Lower lobe of right lung (tissue), 2 donors: ENCODE measurements around the gene PLXNA3. TPM values are rescaled to one million over a fixed set of nuclear protein-coding genes. Genes with fewer than 3 reads are reported as not detected.
"Not testable (repeated sequence)": the region's sequence is repeated elsewhere in the genome, so short reads cannot be mapped to it uniquely, and the experiment has no call there.

Experiments
- ATAC-seq, 2 donors: fragments of 200-7000 bp; cut with Tn5 transposase; one replicate each; pipeline ENCODE4 v1.9.1; 2020 to 2022; ENCODE audit warnings: mild to moderate bottlenecking in 2 of 2, moderate library complexity in 2 of 2
- DNase-seq: peaks from one replicate; pipeline ENCODE4 v3.0.0-alpha.2; 2020
- H3K27ac ChIP-seq: fragments of 200-600 bp; one replicate; pipeline ENCODE4 v1.8.0; 2022
- H3K27me3 ChIP-seq: fragments of 200-600 bp; one replicate; pipeline ENCODE4 v1.8.0; 2022; ENCODE audit warnings: low read depth
- H3K36me3 ChIP-seq: fragments of 200-600 bp; one replicate; pipeline ENCODE4 v1.8.0; 2022; ENCODE audit warnings: mild to moderate bottlenecking
- H3K4me1 ChIP-seq: fragments of 200-600 bp; one replicate; pipeline ENCODE4 v1.8.0; 2022
- H3K4me3 ChIP-seq: fragments of 200-600 bp; one replicate; pipeline ENCODE4 v1.8.0; 2022; ENCODE audit warnings: mild to moderate bottlenecking
- H3K9me3 ChIP-seq: fragments of 200-600 bp; one replicate; pipeline ENCODE4 v1.8.0; 2022
- intact Hi-C: fragments of 100-400 bp; cut with DNase I; formaldehyde crosslinking; loops from one replicate; pipeline ENCODE4 v1.11.0; 2022
- total RNA-seq: library from RNA; stranded (reverse); fragmentation: NEBNext Ultra II Directional; extraction: Animal tissue kit (Norgen Biotek cat#: 25700); gene quantifications from one replicate; pipeline ENCODE4 v1.2.1, GENCODE V29; 2021
- TF ChIP-seq, protein P1 (sequence below): fragments of 200-600 bp; IDR thresholded peaks from one replicate; pipeline ENCODE4 v1.8.0; 2022; ENCODE audit warnings: antibody characterized with exemption, mild to moderate bottlenecking
- donor health status: DM: no; HTN: yes; CAD: no; lungs with severe emphysema.

Gene PLXNA3
- total RNA-seq, 1 donor from 2014 or later, result 49.0 TPM

DNA sequence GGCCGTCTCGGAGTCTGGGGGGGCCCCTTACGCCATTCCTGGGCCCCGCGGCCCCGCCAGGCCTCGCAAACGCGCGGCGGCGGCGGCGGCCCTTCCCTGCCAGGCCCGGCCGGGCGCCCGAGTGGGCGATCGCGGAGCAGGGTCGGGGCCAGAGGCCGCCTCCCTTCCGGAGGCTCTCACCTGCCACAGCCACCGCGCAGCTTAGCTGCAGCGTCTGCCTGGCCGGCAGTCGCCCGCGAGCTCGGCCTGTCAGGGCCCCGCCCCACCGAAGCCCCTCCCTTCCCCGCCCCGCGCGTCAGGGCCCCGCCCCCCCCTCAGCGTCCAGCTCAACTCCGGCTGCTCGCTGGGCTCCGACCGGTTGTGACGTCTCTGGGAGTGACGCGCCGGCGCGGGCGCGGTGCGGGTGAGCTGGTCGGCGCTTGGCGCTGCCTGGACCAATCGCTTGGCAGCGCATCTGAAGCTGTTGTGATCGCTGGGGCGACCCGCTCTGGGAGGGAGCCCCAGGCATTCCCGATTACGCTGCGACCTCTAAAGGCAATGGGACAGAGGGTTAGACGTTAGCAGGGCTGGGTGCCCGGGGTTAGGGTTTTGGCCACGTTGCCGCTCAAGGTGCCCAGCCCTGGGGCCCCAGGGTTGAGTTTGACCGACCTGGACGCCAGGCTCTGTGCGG, 32.5 kb downstream of the PLXNA3 start, which contains the start of gene SLC10A3:
Gene SLC10A3 (minus strand): TSS at position 216 of the 670 bp plus-strand sequence. CDS start 1,689 bp downstream, outside the sequence.
- H3K36me3 ChIP-seq, result no peaks in the 10 kb centered on the region
- ATAC-seq, result peak; percentile 92 to 96
- TF ChIP-seq, protein P1, sequence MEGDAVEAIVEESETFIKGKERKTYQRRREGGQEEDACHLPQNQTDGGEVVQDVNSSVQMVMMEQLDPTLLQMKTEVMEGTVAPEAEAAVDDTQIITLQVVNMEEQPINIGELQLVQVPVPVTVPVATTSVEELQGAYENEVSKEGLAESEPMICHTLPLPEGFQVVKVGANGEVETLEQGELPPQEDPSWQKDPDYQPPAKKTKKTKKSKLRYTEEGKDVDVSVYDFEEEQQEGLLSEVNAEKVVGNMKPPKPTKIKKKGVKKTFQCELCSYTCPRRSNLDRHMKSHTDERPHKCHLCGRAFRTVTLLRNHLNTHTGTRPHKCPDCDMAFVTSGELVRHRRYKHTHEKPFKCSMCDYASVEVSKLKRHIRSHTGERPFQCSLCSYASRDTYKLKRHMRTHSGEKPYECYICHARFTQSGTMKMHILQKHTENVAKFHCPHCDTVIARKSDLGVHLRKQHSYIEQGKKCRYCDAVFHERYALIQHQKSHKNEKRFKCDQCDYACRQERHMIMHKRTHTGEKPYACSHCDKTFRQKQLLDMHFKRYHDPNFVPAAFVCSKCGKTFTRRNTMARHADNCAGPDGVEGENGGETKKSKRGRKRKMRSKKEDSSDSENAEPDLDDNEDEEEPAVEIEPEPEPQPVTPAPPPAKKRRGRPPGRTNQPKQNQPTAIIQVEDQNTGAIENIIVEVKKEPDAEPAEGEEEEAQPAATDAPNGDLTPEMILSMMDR, result no peak
- peak; percentile 95 for DNase-seq
- H3K27me3 ChIP-seq, result no peaks in the 10 kb centered on the region
- H3K4me3 ChIP-seq, result peak within 1 kb of the TSS; percentile 63
- H3K9me3 ChIP-seq, result no peaks in the 10 kb centered on the region
- intact Hi-C loops, result no loop called here
- peaks cover 19% of the 10 kb centered on the region for H3K4me1 ChIP-seq
- H3K27ac ChIP-seq, result peak within 1 kb of the TSS; percentile 94

- Histone ChIP-seq H3K36me3 (no peaks in the 10 kb centered on the region), H3K4me1 (peaks cover under 1% of the 10 kb centered on the region), H3K9me3 (no peaks in the 10 kb centered on the region), H3K27ac (no peak overlapping the region), H3K27me3 (no peaks in the 10 kb centered on the region), H3K4me3 (no peak overlapping the region)
- TF ChIP-seq, protein P1, result no peak
- intact Hi-C loops, result no loop called here
- no peak for DNase-seq
- ATAC-seq, result no peak
These were observed 36.6 kb downstream of the PLXNA3 start for GRCh38 chrX:154494715-154495114.

DNA sequence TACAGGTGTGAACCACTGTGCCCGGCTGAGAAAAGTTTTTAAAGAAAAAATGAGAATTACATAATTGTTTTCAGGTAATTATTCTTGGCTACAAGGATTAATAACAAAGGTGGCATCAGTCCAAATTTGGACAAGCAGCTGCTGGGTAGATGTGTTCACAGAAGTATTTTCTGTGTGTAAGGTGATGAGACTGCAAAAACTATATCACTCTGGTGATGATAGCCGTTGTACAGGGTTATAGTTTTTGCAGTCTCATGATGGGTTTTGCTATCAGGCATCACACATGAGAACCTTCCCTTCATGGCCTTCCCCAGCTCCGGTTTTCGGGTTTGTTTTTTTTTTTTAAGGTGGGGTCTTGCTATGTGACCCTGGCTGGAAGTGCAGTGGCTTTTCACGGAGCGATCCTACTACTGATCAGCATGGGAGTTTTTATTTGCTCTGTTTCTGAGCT, 37.4 kb downstream of the PLXNA3 start:
- Histone ChIP-seq H3K4me1 (no peaks in the 10 kb centered on the region), H3K27me3 (no peaks in the 10 kb centered on the region), H3K9me3 (no peaks in the 10 kb centered on the region), H3K4me3 (no peak overlapping the region), H3K36me3 (no peaks in the 10 kb centered on the region), H3K27ac (no peak overlapping the region)
- DNase-seq, result no peak
- intact Hi-C loops, result no loop called here
- ATAC-seq, result no peak
- TF ChIP-seq, protein P1, result no peak

- H3K27ac ChIP-seq, DNase-seq, H3K4me1 ChIP-seq, intact Hi-C loops, H3K9me3 ChIP-seq, H3K4me3 ChIP-seq, H3K27me3 ChIP-seq, ATAC-seq, H3K36me3 ChIP-seq: not testable (repeated sequence)
These were observed 38.6 kb downstream of the PLXNA3 start for GRCh38 chrX:154496591-154497137.

- intact Hi-C loops, ATAC-seq: not testable (repeated sequence)
These were observed 43.3 kb downstream of the PLXNA3 start for GRCh38 chrX:154501423-154501822.

DNA sequence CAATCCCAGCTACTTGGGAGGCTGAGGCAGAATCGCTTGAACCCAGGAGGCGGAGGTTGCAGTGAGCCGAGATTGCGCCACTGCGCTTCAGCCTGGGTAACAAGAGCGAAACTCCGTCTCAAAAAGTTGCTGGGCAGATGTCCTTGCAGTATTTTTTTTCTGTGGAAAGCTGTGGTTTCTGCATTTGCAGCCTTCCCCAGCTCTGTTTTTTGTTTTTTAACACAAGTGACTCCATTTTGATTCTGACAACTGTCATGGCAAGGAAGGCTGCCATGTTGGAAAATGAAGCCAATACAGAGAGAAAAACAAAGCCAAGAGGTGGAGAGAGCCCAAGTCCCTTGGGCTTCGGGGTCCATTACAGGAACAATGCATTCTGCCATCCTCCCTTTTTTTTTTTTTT, 44.0 kb downstream of the PLXNA3 start:
- no peak for ATAC-seq
- no peaks in the 10 kb centered on the region for H3K27me3 ChIP-seq
- intact Hi-C loops, result no loop called here
- DNase-seq, result no peak
- H3K4me1 ChIP-seq, result no peaks in the 10 kb centered on the region
- TF ChIP-seq, protein P1, result no peak
- H3K4me3 ChIP-seq, result no peak overlapping the region
- no peak overlapping the region for H3K27ac ChIP-seq
- peaks cover 15% of the 10 kb centered on the region for H3K36me3 ChIP-seq
- no peaks in the 10 kb centered on the region for H3K9me3 ChIP-seq

More at GRCh38 chrX:154501423-154501822, 43.3 kb downstream of the PLXNA3 start:
- H3K27ac ChIP-seq, H3K9me3 ChIP-seq, H3K36me3 ChIP-seq, DNase-seq, H3K4me1 ChIP-seq, H3K27me3 ChIP-seq, H3K4me3 ChIP-seq: not testable (repeated sequence)
